GM12874 (cell line): ENCODE results near the gene HS3ST5.
A peak's percentile ranks its signal among the peaks of the same experiment; 100 is the strongest.

ENCODE experiments used
- CTCF ChIP-seq: IDR thresholded peaks from 2 replicates; pipeline ENCODE4 v1.5.1; 2011; ENCODE audit warnings: low read depth, mild to moderate bottlenecking, control low read depth, low read length, moderate library complexity; ENCODE audit not compliant: insufficient read depth

The HS3ST5 gene

GRCh38 chr6:114131945-114132344, 210.9 kb downstream of the HS3ST5 start:
- TF ChIP-seq CTCF: no peak

- TF ChIP-seq CTCF: no peak
Observed at GRCh38 chr6:114125576-114125975, 217.2 kb downstream of the HS3ST5 start.

GRCh38 chr6:114121913-114122662, 220.7 kb downstream of the HS3ST5 start:
- no peak for TF ChIP-seq CTCF

GRCh38 chr6:114119056-114119455, 223.8 kb downstream of the HS3ST5 start:
- no peak for TF ChIP-seq CTCF

- no peak for TF ChIP-seq CTCF
Observed at GRCh38 chr6:114115652-114116051, 227.2 kb downstream of the HS3ST5 start.

GRCh38 chr6:114108119-114109002, 234.5 kb downstream of the HS3ST5 start:
- TF ChIP-seq CTCF: peak; percentile 57

GRCh38 chr6:114106020-114106419, 236.8 kb downstream of the HS3ST5 start:
- TF ChIP-seq CTCF: no peak
